ENCODE measurements around the gene FAM76A. TPM values are rescaled to one million over a fixed set of nuclear protein-coding genes. Genes with fewer than 3 reads are reported as not detected.
"Not testable (repeated sequence)": the region's sequence is repeated elsewhere in the genome, so short reads cannot be mapped to it uniquely, and the experiment has no call there.

FAM76A gene
- 10 to 100 TPM; 13.2 to 13.5 TPM for total RNA-seq
- long read RNA-seq, partial matches to known transcripts = 0 of 7 reads
- long read RNA-seq, other reads (novel, unspliced or antisense) = 2 of 7 reads

DNA sequence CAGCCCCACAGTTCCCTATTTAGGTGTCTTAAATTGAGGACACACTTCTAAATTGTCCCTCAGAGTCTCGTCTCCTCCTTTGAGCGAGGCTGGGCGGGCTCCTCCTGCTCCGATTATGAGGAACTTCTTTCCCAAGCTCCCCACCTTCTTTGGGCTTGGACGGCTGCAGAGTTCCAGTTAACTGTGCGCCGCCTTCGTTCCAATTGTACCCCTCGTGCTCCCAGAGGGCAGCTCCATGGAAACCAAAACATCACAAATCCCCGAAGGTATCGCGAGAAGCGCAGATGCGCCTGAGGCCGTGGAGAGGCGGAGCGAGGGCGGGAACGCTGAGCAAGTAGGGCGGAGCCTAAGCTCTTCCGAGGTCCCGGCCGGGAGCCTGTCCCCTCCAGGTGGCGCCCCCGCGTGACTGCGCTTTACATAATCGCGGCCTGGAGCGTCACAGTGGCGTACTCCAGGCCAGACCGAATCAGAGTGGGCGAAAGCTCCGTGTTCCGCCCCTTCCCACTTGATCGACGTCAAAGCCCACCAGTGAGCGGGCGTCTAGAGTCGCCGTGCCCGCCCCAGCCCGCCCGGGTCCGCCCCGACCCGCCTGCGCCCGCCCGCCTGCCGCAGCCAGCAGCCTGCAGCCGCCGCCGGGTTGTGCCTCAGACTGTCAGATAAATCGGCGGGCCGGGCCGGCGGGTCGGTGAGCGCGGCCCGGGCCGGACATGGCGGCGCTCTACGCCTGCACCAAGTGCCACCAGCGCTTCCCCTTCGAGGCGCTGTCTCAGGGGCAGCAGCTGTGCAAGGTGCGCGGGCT, at the start of gene FAM76A:
Gene FAM76A, plus strand, starts transcription at position 588 of the 799 bp plus-strand sequence. Its CDS starts 120 bp downstream, at position 708.
- ATAC-seq = peak; percentile 97 to 99
- intact Hi-C loops (cut with DNase I) = loop anchor here in 1 of 2 donors (5.0 kb wide), 1 partner anchor 53 kb away; the partner anchor contains the start of gene IFI6
- peak; percentile 100 for DNase-seq

DNA sequence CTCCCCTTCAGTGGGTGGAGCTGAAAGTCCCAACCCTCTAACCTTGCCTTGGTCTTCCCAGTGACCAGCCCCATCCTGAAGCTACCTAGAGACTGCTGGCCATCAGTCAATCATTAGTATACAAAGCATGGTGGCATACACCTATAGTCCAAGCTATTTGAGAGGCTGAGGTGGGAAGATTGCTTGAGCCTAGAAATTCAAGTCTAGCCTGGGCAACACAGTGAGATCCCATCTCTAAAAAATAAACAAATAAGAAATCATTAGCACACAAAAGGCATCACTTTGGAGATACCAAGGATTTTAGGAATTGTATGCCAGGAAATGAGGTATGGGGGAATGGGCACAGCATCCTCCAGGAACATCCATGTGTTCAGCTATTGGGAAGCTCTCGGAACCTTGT, 49.4 kb upstream of the FAM76A start:
- ATAC-seq = no peak
- DNase-seq = no peak
- intact Hi-C loops (cut with DNase I) = no loop called here

DNA sequence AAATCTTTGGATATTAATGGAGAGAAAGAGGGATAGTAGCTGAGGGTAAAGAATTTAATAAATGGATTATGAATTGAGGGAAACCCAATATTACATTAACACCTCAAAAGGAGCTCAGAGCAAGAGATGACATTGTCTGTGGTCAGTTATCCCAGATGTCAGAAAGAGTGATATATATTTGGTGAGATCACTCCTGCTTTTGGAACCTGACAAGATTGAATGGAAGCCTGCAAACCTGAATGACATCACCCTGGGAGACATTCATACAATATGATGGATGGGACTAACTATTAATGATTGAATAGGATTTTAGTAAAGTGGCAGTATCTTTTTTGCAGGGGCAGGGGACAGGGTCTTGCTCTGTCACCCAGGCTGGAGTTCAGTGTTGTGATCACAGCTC, 47.0 kb upstream of the FAM76A start:
- DNase-seq = no peak
- intact Hi-C loops (cut with DNase I) = no loop called here
- ATAC-seq = no peak

DNA sequence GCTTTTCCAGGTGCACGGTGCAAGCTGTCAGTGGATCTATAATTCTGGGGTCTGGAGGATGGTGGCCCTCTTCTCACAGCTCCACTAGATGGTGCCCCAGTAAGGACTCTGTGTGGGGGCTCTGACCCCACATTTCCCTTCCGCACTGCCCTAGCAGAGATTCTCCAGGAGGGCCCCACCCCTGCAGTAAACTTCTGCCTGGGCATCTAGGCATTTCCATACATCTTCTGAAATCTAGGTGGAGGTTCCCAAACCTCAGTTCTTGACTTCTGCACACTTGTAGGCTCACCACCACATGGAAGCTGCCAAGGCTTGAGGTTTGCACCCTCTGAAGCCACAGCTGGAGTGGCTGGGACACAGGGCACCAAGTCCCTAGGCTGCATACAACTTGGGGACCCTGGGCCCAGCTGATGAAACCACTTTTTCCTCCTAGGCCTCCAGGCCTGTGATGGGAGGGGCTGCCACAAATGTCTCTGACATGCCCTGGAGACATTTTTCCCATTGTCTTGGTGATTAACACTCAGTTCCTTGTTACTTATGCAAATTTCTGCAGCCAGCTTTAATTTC, 45.5 kb upstream of the FAM76A start:
- intact Hi-C loops (cut with DNase I); DNase-seq; ATAC-seq: not testable (repeated sequence)

DNA sequence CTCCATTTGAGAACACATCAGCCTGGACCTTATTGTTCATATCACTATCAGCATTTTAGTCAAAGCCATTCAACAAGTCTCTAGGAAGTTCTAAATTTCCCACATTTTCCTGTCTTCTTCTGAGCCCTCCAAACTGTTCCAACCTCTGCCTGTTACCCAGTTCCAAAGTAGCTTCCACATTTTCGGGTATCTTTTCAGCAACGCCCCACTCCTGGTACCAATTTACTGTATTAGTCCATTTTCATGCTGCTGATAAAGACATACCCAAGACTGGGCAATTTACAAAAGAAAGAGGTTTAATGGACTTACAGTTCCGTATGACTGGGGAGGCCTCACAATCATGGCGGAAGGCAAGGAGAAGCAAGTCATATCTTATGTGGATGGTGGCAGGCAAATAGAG, 44.2 kb upstream of the FAM76A start:
- ATAC-seq; DNase-seq; intact Hi-C loops (cut with DNase I): not testable (repeated sequence)

DNA sequence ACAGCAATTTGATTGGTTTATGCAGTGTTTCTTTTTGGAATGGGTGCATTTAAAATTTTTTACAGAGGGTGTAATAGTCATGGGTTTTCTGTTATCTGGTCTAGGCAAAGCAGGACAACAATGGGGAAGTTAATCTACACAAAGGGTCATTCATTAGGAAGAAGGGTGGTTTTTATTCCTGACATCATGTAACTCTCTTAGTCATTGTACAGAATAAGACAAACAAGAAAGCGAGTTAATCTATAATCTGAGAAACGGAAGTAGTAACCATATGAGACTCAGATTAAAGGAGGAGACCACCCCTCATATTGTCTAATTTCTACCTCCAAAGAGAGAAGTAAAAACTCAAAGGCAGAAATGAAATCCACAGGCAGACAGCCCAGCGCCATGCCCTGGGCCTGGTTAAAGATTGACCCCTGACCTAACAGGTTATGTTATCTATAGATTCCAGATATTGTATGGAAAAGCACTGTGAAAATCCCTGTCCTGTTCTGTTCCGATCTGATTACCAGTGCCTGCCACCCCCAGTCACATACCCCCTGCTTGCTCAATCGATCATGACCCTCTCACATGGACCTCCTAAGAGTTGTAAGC, 43.3 kb upstream of the FAM76A start:
- DNase-seq = no peak
- ATAC-seq = no peak
- intact Hi-C loops (cut with DNase I) = no loop called here

DNA sequence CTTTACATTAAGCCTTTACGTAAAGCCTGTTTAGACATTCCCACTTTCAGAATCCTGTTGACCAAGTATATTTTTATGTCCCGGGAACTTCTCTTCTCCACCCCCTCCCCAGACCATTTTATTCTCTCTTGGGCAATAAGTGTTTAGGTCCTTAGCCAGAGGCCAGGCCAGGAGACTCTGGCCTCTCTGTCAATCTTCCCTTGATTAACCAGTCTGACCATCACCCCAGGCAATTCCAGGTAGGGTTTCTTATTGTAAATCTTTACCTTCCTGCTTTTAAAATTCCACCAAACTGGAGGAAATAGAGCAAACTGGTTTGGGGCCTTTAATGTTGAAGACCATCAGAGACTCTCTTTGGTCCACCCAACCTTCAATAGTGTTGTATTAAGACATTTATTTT, 41.6 kb upstream of the FAM76A start:
- DNase-seq (no peak), ATAC-seq (no peak)
- intact Hi-C loops (cut with DNase I) = no loop called here

DNA sequence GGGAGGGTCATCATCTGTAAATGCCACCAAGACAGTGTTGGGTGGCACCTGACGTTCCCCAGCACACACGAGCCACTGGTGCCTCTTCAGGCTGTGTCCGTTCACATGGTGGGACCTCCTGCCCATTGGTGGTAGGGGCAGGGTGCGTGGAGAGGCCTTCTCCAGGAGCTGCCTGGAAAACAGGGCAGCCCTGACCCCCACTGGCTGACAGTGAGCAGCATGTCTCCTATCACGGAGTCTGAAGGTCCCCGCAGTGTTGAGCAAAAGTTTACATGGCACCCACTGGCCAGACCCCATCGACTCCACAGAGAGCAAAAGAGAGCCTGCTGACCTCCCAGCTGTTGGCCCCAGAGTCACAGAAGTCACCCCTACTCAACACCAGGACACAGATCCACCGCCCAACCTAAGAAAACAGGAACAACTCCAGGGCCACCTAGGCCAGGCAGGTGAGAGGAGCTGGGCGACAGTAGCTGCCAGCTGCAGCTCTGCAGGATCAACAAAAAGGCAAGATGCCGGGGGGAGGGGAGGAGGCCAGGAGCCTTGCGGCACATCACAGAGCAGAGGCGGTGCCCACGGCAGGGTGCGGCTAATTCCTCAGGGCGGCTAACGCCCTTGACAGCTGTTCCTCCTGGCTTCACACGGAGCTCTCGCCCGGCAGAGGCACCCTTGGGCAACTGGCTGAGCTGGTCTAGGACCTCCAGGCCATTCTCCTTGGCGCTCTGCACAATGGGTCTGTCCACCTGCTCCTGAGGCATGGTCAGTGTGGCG, 39.4 kb upstream of the FAM76A start:
- intact Hi-C loops (cut with DNase I) = no loop called here
- DNase-seq (no peak), ATAC-seq (no peak)

DNA sequence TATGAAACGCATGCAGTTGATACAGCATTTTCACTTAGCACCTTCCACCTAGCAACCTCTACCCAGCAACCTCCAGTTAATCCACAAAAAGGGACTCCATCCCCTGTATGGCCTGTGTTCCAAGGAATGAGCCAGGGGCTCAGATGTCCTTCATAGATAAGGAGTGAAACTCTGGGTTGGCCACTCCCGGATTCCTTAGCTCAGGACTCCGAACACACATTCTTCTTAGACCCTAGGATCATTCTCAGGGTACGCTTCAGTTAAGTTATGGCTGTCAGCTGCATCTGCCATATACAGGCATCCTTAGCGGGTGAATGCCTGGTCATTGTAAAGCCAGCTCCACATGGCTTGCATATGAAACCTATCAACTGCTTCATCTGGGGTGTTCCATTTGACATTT, 37.9 kb upstream of the FAM76A start:
- DNase-seq (no peak), ATAC-seq (no peak)
- intact Hi-C loops (cut with DNase I) = no loop called here

DNA sequence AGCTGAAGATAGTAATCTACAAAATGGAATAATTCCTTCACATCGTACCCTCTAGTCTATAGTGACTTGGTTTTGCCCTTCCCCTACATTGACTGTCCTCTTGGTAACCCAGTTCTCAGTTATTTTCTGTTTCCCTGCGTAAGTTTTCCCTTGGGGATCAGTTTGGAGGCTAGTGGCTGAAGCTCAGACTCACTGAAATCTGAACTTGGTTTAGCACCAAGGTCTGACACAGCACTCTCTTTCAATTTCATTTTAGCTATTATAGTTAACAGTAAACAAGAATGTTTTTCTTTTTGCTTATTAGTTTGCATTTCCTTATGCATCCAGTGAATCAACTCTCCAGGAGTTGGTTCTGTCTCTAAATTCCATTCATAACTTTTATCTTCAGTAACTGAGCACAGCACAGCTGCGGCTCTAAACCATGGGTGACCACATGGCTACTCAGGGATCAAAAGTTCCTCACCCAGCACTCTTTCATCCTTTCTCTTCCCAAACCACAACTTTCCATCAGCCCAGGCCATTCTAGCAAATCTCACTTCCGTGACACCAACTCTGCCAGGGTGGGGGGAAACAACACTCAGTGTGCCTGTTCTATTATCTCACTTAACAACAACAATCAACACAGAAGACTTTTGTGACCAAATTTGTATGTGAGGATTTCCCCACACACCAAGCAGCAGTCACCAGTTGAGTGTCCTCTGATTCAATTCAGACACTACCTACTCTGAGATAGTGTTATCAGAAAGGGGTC, 36.2 kb upstream of the FAM76A start:
- DNase-seq (no peak), ATAC-seq (peak; percentile 35 to 73)
- intact Hi-C loops (cut with DNase I) = no loop called here

DNA sequence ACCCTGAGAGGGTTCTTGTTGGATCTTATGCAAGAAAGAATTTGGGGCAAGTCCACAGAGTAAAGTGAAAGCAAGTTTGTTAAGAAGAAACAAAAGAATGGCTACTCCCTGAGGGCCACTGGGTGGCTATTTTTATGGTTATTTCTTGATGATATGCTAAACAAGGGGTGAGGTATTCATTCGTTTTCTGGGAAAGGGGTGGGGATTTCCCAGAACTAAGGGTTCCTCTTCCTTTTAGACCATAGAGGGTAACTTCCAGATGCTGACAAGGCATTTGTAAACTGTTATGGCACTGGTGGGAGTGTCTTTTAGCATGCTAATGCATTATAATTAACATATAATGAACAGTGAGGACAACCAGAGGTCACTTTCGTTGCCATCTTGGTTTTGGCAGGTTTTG, 35.6 kb upstream of the FAM76A start:
- ATAC-seq (no peak), DNase-seq (no peak)
- intact Hi-C loops (cut with DNase I) = no loop called here

DNA sequence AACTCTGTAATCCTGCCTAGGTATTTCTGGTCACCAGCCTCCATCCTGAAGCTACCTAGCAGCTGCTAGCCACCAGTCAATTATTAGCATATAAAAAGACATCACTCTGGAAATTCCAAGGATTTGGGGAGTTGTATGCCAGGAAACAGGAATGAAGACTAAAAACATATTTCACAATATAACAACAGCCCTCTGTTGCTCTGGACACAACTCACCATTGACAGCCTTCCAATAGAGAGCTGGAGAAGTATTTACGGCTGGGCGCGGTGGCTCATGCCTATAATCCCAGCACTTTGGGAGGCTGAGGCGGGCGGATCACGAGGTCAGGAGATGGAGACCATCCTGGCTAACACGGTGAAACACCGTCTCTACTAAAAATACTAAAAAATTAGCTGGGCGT, 28.9 kb upstream of the FAM76A start:
- intact Hi-C loops (cut with DNase I); DNase-seq; ATAC-seq: not testable (repeated sequence)

DNA sequence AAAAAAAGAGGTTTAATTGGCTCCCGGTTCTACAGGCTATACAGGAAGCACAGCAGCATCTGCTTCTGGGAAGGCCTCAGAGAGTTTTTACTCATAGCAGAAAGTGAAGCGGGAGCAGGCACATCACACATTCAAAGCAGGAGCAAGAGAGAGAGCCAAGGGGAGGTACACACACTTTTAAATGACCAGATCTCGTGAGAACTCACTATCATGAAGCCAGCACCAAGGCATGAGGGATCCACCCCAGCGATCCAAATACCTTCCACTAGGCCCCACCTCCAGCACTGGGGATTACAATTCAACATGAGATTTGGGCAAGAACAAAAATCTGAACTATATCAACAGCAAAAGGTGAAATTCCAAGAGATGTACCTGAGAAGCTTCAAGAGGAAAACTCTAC, 20.8 kb upstream of the FAM76A start:
- intact Hi-C loops (cut with DNase I) = no loop called here
- ATAC-seq (no peak), DNase-seq (no peak)

DNA sequence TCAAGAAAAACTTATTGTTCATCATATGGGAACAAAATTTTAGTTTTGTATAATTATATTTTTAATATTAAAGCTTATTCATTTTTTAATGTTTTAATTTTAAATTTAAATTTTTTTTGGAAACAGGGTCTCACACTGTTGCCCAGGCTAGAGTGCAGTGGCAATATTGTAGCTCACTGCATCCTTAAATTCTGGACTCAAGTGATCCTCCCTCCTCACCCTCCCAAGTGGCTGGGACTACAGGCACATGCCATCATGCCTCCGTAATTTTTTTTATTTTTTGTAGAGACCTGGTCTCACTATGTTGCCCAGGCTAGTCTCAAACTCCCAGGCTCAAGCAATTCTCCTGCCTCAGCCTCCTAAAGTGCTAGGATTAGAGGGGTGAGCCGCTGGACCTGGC, 20.2 kb upstream of the FAM76A start:
- ATAC-seq (no peak), DNase-seq (no peak)
- intact Hi-C loops (cut with DNase I) = no loop called here

DNA sequence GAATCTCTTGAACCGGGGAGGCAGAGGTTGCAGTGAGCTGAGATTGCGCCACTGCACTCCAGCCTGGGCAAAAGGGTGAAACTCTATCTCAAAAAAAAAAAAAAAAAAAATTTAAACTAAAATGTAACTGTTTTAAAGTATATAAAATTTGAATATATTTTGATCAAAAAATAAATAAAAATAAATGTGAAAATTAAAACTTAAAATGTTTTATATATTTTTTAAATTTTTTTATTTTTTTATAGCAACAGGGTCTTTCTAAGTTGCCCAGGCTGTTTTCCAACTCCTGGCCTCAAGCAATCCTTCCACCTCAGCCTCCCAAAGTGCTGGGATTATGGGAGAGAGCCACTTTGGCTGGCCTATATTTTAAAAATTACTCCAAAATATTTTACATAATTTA, 15.2 kb upstream of the FAM76A start:
- intact Hi-C loops (cut with DNase I) = no loop called here
- no peak for DNase-seq
- ATAC-seq = no peak

DNA sequence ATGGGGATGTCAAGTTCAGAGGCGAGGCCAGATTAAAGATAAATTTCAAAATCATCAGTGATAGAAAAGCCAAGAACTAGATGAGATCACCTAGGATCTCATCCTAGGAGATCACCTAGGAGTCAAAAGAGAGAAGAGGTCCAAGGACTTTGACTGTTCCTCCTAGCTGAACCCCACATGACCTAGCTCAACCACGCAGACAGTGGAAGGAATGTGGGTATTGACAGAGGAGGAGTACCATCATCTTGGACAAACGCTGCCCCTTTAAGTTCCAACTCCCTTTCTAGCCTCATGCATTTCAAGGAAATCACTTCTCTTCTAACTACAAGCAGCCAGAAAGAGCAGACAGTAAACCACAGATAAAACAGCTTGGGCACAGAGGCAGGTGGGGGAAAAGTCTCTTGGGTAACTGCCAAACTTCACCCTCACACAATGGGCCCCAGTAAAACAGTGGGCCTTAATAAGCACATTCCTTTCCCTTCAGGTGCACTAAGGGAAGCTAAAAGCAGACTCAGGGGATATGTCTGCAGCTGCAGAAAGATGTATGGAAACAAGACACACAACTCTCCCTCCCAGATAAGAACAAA, 12.5 kb upstream of the FAM76A start:
- DNase-seq = no peak
- no peak for ATAC-seq
- intact Hi-C loops (cut with DNase I) = no loop called here

DNA sequence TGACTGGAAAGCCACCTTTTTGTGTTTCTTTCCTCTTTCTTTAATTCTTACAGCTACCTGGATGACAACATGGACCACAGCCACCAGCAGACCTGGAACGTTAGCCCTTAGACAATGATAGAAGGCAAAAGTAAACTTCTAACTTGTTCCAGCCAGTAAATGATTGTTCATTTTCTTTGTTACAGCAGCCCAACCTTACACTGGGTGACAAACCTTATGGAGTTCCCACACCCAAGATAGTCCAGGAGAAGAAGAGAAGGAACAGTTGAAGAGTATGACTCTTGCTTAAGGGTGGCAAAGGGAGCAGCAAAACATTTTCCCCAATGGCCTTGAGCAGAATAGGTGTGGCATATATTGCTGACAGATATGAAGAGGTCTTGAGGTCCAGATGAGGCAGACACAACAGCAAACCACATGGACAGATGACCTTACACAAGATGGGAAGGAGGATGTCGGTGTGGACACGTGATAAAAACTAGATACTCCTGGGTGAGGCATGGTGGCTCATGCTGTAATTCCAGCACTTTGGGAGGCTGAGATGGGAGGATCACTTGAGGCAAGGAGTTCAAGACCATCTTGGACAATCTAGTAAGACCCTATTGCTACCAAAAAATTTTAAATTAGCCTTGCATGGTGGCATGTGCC, 11.8 kb upstream of the FAM76A start:
- no peak for DNase-seq
- ATAC-seq = no peak
- intact Hi-C loops (cut with DNase I) = no loop called here

DNA sequence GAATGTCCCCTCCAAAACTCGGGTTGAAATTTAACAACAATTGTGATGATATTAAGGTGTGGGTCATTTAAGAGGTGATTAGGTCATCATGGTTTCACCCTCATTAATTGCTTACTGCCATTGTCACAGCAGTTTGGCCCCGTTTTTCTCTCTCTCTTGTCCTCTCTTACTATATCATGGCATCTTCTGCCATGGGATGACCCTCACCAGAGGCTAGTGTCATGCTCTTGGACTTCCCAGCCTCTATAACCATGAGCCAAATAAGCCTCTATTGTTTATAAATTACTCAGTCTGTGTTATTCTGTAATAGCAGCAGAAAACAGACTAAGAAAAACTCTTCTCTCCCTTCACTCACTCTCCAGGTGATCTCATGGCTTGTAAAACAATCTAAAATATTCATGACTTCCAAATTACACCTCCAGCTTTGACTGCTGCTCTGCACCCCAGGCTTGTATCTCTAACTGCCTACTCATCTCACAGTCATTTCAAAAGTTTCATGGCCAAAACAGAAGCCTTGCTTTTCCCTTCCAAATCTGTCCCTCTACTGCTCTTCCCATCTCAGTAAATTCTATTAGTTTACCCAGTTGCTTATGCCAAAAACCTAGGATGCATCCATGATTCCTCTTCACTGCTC, 9.4 kb upstream of the FAM76A start:
- intact Hi-C loops (cut with DNase I) = no loop called here
- DNase-seq (no peak), ATAC-seq (no peak)

All from left cardiac atrium (tissue), 4 donors.